BE2C (cell line): ENCODE results near the gene IFIH1.

Experiments
- DNase-seq: peaks from one replicate; pipeline ENCODE4 v3.0.0-alpha.2; 2020
- H3K27me3 ChIP-seq: fragments of 250-450 bp; sonication (Bioruptor Pico); 2 replicates; pipeline ENCODE4 v1.5.1; 2020; ENCODE audit warnings: mild to moderate bottlenecking
- H3K36me3 ChIP-seq: fragments of 250-450 bp; sonication (Bioruptor Pico); 2 replicates; pipeline ENCODE4 v1.5.1; 2020; ENCODE audit warnings: mild to moderate bottlenecking
- H3K4me1 ChIP-seq: fragments of 250-450 bp; sonication (Bioruptor Pico); 2 replicates; pipeline ENCODE4 v1.5.1; 2020
- H3K4me3 ChIP-seq: 2 replicates; pipeline ENCODE4 v1.5.1; 2011; ENCODE audit warnings: low read depth, low read length
- H3K9me3 ChIP-seq: fragments of 250-450 bp; sonication (Bioruptor Pico); 2 replicates; pipeline ENCODE4 v1.5.1; 2020
- TF ChIP-seq, protein P1 (sequence below): IDR thresholded peaks from 2 replicates; pipeline ENCODE4 v1.5.1; 2012; ENCODE audit warnings: mild to moderate bottlenecking, low read depth, low read length

IFIH1 gene

DNA sequence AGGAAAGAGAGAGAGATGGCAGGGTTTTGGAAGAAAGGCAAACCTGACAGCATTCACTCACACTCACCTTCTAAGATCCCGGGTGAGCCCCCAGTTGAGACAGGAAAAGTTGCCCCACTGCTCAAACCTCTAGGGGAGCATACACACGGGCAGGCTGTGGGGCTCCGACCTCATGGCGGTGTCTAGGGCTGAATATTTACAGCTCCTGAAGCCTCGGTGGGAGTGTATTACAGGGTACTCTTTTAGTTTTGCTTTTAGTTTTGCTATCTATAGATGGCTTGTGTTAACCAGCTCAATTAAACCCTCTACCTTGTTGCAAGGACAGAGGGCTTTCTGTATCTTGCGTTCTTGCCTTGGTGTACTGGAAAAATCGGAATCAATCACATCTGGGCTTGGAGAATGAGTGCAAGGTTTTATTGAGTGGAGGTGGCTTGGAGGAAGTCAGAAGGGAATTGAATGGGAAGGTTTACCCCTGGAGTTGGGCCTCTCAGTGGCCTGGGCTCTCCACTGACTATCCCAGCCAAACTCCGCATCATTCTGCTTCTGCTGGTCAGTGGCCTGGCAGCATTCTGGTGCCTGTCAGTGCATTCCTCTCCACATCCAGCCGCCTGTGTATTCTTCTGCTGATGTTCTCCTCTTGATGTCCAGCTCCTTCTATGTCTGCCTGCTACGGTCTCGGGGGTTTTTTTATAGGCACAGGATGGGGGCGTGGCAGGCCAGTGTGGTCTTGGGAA is 10.1 kb upstream of the IFIH1 start:
- Histone ChIP-seq H3K27me3 (no peaks in the 10 kb centered on the region), H3K4me1 (no peaks in the 10 kb centered on the region), H3K4me3 (no peak overlapping the region), H3K36me3 (no peaks in the 10 kb centered on the region), H3K9me3 (no peaks in the 10 kb centered on the region)
- DNase-seq = no peak
- TF ChIP-seq, protein P1, sequence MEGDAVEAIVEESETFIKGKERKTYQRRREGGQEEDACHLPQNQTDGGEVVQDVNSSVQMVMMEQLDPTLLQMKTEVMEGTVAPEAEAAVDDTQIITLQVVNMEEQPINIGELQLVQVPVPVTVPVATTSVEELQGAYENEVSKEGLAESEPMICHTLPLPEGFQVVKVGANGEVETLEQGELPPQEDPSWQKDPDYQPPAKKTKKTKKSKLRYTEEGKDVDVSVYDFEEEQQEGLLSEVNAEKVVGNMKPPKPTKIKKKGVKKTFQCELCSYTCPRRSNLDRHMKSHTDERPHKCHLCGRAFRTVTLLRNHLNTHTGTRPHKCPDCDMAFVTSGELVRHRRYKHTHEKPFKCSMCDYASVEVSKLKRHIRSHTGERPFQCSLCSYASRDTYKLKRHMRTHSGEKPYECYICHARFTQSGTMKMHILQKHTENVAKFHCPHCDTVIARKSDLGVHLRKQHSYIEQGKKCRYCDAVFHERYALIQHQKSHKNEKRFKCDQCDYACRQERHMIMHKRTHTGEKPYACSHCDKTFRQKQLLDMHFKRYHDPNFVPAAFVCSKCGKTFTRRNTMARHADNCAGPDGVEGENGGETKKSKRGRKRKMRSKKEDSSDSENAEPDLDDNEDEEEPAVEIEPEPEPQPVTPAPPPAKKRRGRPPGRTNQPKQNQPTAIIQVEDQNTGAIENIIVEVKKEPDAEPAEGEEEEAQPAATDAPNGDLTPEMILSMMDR = no peak

DNA sequence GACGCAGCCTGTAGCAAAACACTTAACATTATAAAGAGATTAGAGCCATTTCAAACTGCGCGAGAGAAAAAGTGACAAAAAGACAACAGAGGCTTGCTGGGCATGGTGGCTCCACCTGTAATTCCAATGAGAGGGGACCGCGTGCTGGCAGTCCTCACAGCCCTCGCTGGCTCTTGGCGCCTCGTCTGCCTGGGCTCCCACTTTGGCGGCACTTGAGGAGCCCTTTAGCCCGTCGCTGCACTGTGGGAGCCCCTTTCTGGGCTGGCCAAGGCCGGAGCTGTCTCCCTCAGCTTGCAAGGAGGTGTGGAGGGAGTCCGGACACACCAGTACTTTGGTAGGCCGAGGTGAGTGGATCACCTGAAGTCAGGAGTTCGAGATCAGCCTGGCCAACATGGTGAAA is 9.3 kb upstream of the IFIH1 start:
- DNase-seq = no peak
- TF ChIP-seq, protein P1 = no peak
- Histone ChIP-seq H3K36me3 (no peaks in the 10 kb centered on the region), H3K4me3 (no peak overlapping the region), H3K27me3 (no peaks in the 10 kb centered on the region), H3K4me1 (no peaks in the 10 kb centered on the region), H3K9me3 (no peaks in the 10 kb centered on the region)

DNA sequence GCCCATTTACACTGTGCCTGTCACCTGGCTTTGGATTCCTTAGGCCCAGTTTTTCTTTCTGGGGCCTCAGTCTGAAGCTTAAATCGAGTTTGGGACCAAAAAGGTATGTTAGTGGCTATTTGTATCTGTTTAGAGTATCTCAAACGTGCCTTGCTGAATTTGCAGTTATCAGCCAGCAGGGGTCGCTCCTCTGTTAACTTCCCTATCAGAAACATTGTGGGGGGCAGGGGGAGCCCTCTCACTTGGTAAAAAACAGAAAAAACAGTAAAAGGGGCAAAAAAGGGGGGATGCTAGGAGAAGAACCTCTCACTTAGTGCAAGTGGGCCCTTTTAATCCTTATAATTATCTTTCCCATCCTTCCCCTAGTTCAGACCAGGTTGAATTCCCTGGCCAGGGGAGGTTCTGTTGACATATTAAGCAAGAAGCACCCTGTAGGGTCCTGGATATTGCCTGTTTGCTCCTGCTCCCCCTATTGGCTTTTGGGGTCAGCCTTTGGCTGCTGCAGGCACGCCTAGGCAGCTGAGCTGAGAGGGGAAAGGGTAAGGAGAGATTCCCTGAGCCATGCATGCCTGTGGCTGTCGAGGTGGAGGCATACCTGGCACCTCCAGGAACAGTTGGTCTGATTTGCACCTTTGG is 8.8 kb upstream of the IFIH1 start:
- no peak overlapping the region for H3K4me3 ChIP-seq
- DNase-seq = no peak
- TF ChIP-seq, protein P1 = peak; percentile 37
- no peaks in the 10 kb centered on the region for H3K27me3 ChIP-seq
- H3K4me1 ChIP-seq = no peaks in the 10 kb centered on the region
- H3K9me3 ChIP-seq = no peaks in the 10 kb centered on the region
- H3K36me3 ChIP-seq = no peaks in the 10 kb centered on the region

DNA sequence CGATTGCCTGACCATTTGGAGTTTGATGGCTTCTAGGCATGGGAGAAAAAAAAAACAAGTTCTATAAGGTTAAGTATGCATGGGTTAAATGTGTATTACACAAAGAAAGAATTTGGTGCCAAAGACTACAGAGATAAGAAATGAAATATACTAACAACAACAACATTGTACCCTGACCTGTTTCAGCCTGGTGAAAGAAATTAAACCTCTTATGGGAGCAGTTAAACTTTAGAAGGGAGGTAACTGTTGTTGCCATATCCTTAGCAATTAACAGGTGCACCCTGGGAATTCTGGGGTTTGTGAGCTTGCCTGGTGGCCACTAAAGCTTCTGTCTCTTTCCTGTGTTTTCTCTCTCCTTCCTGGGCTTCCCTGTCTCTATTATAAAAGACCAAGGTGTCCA is 6.5 kb upstream of the IFIH1 start:
- Histone ChIP-seq H3K4me1 (no peaks in the 10 kb centered on the region), H3K36me3 (no peaks in the 10 kb centered on the region), H3K4me3 (no peak overlapping the region), H3K27me3 (no peaks in the 10 kb centered on the region), H3K9me3 (no peaks in the 10 kb centered on the region)
- TF ChIP-seq, protein P1 = no peak
- no peak for DNase-seq

DNA sequence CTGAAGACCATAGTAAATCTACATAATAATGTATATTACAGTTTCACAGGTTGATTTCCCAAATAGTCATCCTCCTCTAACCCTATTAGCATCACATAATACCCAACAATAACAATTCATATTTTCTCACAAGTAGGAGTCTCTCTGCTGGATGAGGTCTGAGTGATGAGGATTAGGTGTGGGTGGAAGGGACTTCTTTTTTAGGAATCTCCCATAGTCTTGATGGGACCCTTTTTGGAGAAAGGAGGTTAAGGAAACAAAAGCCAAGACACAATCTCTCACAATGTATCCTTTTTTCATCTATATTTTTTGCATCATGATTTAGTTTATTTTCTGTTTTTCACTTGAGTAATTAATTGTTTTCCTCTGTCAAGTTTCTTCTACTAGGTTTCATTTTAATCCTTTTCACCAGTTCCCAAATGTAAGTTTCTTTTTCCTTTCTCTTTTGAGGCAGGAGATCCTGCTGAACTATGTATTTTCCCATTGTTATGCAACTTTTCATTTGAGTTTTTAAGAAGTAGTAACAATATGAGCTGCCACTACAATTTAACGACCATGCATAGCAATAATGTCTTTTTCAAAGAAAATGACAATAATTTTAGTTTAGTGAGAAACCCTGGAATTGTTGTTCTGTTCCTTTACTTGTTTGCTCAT is 2.5 kb upstream of the IFIH1 start:
- H3K4me1 ChIP-seq = no peaks in the 10 kb centered on the region
- DNase-seq = no peak
- H3K36me3 ChIP-seq = no peaks in the 10 kb centered on the region
- no peak overlapping the region for H3K4me3 ChIP-seq
- H3K27me3 ChIP-seq = no peaks in the 10 kb centered on the region
- no peaks in the 10 kb centered on the region for H3K9me3 ChIP-seq
- TF ChIP-seq, protein P1 = no peak
